Chondrocyte (in vitro differentiated cells): ENCODE measurements around the gene RAP2C. TPM values are rescaled to one million over a fixed set of nuclear protein-coding genes. Genes with fewer than 3 reads are reported as not detected.

Source experiments
- DNase-seq: peaks from one replicate; pipeline ENCODE4 v3.0.0; 2021; ENCODE audit warnings: mixed read lengths, low spot score
- H3K27ac Mint-ChIP-seq: one replicate; pipeline ENCODE4 v1.8.0; 2021; ENCODE audit warnings: mild to moderate bottlenecking, moderate library complexity, mixed read lengths; ENCODE audit not compliant: unreplicated experiment
- H3K27me3 Mint-ChIP-seq: 2 replicates; pipeline ENCODE4 v1.8.0; 2021; ENCODE audit warnings: low read depth, mixed read lengths
- H3K36me3 Mint-ChIP-seq: 2 replicates; pipeline ENCODE4 v1.8.0; 2021; ENCODE audit warnings: low read depth, mixed read lengths
- H3K4me1 Mint-ChIP-seq: 2 replicates; pipeline ENCODE4 v1.8.0; 2021; ENCODE audit warnings: low read depth, mild to moderate bottlenecking, mixed read lengths
- H3K4me3 Mint-ChIP-seq: one replicate; pipeline ENCODE4 v1.8.0; 2021; ENCODE audit warnings: mild to moderate bottlenecking, moderate library complexity, mixed read lengths; ENCODE audit not compliant: unreplicated experiment
- H3K9me3 Mint-ChIP-seq: 2 replicates; pipeline ENCODE4 v1.8.0; 2021; ENCODE audit warnings: low read depth, mixed read lengths
- CTCF ChIP-seq: fragments of 200-600 bp; sonication (generic); IDR thresholded peaks from 2 replicates; pipeline ENCODE4 v1.5.0; 2021; ENCODE audit warnings: antibody characterized with exemption, mild to moderate bottlenecking, moderate library complexity
- total RNA-seq: library from RNA; stranded (reverse); gene quantifications from 3 replicates; pipeline ENCODE4 v1.2.1, GENCODE V29; 2021

Gene RAP2C
- total RNA-seq, 1 donor from 2014 or later: 56.1 TPM

GRCh38 chrX:132214518-132214917 lies 4.7 kb downstream of the RAP2C start:
- peak overlapping the region; percentile 39 for H3K27ac Mint-ChIP-seq
- DNase-seq: no peak
- no peaks in the 10 kb centered on the region for H3K9me3 Mint-ChIP-seq
- peak overlapping the region; percentile 55 for H3K4me3 Mint-ChIP-seq
- H3K27me3 Mint-ChIP-seq: no peaks in the 10 kb centered on the region
- no peak for TF ChIP-seq CTCF
- H3K36me3 Mint-ChIP-seq: peaks cover 23% of the 10 kb centered on the region
- peaks cover 59% of the 10 kb centered on the region for H3K4me1 Mint-ChIP-seq

- Mint-ChIP-seq H3K27ac (peak overlapping the region; percentile 74), H3K4me1 (peaks cover 64% of the 10 kb centered on the region), H3K36me3 (peaks cover 24% of the 10 kb centered on the region), H3K4me3 (no peak overlapping the region), H3K9me3 (no peaks in the 10 kb centered on the region), H3K27me3 (no peaks in the 10 kb centered on the region)
- no peak for TF ChIP-seq CTCF
- DNase-seq: no peak
Observed at GRCh38 chrX:132209527-132209926, 9.7 kb downstream of the RAP2C start.

GRCh38 chrX:132208422-132208821 lies 10.8 kb downstream of the RAP2C start:
- H3K9me3 Mint-ChIP-seq: no peaks in the 10 kb centered on the region
- peak overlapping the region; percentile 74 for H3K27ac Mint-ChIP-seq
- peaks cover 17% of the 10 kb centered on the region for H3K36me3 Mint-ChIP-seq
- H3K4me3 Mint-ChIP-seq: no peak overlapping the region
- DNase-seq: no peak
- no peaks in the 10 kb centered on the region for H3K27me3 Mint-ChIP-seq
- no peak for TF ChIP-seq CTCF
- peaks cover 58% of the 10 kb centered on the region for H3K4me1 Mint-ChIP-seq

GRCh38 chrX:132207996-132208395 lies 11.3 kb downstream of the RAP2C start:
- Mint-ChIP-seq H3K4me3 (no peak overlapping the region), H3K9me3 (no peaks in the 10 kb centered on the region), H3K27me3 (no peaks in the 10 kb centered on the region), H3K4me1 (peaks cover 56% of the 10 kb centered on the region), H3K27ac (no peak overlapping the region), H3K36me3 (peaks cover 18% of the 10 kb centered on the region)
- TF ChIP-seq CTCF: no peak
- DNase-seq: no peak

GRCh38 chrX:132206259-132206658 lies 13.0 kb downstream of the RAP2C start:
- H3K9me3 Mint-ChIP-seq: no peaks in the 10 kb centered on the region
- no peak overlapping the region for H3K4me3 Mint-ChIP-seq
- DNase-seq: no peak
- TF ChIP-seq CTCF: no peak
- H3K27me3 Mint-ChIP-seq: no peaks in the 10 kb centered on the region
- H3K27ac Mint-ChIP-seq: peak overlapping the region; percentile 67
- peaks cover 42% of the 10 kb centered on the region for H3K4me1 Mint-ChIP-seq
- peaks cover 7% of the 10 kb centered on the region for H3K36me3 Mint-ChIP-seq
